Measurements from ENCODE around the gene IFNK.

IFNK gene

GRCh38 chr9:27573634-27574590 lies 49.8 kb downstream of the IFNK start:
- peak; percentile 87 to 98 (median 96) for DNase-seq
